Cerebellar nuclear complex (tissue), 1 donor: Measurements from ENCODE around the gene RERE.
"Not testable (repeated sequence)": the region's sequence is repeated elsewhere in the genome, so short reads cannot be mapped to it uniquely, and the experiment has no call there.

Experiments
- DNase-seq, 2 experiments: peaks; one replicate each; lab custom pipeline; 2025; lab: John Stamatoyannopoulos, UW

Gene RERE

DNA sequence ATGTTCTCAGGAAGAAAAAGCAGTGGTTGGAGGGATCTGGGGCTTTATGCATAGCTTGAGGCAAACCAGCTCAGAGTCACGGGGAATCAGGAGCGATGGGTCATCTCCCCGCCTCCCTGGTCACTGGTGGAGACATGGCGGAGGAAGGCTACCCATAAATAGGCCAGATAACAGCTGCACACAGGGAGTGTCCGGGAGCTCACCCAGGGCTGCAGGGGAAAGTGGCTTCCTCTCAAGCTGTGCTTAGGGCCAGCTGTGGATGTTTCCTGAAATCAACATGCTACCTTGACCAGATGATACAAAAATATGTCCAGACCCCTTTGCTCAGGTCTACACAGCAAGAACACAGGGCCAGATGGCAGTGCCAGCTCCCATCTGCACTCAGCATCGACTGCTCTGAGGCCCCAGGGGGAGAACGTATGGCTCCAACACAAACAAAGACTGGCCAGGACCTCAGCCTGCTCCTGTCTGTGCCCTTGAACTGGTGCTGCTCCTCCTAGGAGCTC is 27.1 kb upstream of the RERE start:
- DNase-seq = no peak

DNA sequence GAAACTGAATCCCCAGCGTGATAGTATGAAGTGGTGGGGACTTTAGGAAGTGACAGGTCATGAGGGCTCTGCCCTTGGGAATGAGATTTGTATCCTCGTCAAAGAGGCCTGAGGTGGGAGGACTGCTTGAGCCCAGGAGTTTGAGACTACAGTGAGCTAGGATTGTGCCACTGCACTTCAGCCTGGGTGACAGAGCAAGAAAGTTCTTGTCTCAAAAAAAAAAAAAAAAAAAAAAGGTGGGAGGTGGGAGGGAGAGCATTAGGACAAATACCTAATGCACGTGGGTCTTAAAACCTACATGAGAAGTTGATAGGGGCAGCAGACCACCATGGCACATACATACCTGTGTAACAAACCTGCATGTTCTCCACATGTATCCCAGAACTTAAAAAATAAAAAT is 24.0 kb upstream of the RERE start:
- no peak for DNase-seq

DNA sequence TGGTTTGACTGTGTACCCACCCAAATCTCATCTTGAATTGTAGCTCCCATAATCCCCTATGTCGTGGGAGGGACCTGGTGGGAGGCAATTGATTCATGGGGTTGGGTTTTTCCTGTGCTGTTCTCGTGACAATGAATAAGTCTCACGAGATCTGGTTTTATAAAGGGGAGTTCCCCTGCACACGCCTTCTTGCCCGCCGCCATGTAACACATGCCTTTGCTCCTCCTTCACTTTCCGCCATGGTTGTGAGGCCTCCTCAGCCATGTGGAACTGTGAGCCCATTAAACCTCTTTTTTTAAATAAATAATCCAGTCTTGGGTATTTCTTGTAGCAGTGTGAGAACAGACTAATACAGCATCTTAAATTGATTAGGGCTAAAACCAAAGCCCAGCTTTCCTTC is 22.6 kb upstream of the RERE start:
- DNase-seq = no peak

DNA sequence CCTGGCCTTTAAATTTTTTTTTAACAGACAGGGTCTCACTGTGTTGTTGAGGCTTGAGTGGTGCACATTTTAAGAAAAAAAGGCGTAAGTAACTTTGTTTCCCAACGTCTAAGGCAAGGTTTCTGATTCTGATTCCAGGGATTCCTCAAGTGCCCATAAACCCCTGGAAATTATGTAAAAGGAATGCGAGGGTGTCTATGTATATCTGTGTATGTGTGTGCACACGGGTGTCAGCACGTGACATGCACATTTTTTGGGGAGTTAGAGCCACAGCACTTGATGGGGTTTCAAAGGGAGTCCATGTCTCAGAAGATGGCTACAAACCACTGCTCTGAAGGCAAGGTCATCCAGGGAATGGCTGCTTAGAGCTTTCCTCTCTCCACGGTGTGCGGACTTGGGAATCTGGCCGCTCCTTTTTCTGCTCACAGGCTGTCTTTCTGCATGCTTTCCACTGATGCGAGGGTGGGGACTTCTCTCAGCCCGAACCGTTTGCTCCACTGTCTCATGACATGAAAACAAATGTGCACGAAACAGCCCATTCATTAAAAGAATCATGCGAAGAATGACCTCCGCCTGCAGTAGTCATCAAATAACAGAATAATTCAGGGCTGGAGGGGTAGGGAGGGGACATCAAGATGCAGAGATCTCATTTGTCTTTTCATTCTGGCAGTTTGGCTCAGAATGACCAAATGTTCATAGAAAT is 18.7 kb upstream of the RERE start:
- no peak for DNase-seq

DNA sequence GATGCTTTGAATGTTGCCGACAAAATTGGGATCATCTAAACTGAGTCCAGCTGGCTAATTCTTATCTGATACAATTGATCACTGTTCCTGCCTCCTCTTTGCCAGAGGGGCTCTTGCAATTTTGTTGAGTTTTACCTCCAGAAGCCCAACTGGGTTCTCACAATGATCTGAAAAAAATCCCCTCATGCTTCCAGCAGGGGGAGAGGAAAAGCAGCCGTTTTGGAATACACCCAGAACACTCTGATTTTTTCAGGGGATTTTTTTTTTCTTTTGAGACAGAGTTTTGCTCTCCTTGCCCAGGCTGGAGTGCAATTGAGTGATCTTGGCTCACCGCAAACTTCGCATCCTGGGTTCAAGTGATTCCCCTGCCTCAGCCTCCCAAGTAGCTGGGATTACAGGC is 13.9 kb upstream of the RERE start:
- DNase-seq = no peak

DNA sequence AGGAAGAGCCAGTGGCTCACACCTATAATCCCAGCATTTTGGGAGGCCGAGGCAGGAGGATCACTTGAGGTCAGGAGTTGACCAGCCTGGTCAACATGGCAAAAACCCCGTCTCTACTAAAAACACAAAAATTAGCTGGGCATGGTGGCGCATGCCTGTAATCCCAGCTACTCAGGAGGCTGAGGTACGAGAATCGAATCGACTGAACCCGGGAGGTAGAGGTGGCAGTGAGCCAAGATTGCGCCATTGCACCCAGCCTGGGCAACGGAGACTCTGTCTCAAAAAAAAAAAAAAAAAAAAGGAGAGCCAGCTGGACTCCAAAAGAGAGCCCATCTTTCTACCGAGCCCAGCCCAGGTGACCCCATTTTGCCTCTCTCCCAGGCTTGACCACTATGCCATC is 13.3 kb upstream of the RERE start:
- not testable (repeated sequence) for DNase-seq

DNA sequence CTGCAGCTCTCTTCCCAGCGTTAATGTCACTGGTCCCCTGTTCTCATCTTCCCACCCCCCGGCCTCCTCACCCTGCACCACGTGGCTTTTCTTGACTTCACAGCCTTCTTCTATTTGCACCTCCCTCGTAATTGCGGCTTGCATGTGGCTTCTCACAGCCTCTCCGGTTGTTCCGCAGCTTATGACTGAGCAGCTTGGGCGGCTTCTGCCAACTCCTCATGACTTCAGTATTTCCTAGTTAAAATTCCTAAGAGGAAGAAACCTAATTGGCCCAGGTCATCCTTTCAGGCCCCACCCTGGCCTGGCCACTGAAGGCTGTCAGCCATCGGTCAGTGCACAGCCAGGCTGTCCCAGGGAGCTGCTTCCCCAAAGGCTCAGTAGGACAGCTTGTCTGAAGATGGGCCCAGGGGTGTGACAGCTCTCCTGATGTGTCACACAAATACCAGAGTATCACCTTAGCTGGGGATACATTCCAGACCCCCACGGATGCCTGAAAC is 8.6 kb upstream of the RERE start:
- DNase-seq = no peak

DNA sequence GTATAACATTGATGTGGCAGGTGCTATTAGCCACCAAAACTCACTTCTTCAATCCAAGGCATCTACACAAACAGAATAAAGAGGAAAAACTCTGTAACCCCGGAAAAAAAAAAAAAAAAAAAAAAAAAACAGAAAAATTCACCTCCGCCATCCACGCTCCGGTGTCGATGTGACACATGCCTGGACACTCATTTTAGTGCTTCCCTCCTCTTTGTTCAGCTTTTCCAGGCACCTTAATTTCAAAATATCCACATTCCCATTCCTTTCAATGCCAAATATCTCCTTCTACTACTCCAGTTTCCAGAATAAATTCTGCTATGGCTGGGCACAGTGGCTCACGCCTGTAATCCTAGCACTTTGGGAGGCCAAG is 5.8 kb upstream of the RERE start:
- DNase-seq = no peak

DNA sequence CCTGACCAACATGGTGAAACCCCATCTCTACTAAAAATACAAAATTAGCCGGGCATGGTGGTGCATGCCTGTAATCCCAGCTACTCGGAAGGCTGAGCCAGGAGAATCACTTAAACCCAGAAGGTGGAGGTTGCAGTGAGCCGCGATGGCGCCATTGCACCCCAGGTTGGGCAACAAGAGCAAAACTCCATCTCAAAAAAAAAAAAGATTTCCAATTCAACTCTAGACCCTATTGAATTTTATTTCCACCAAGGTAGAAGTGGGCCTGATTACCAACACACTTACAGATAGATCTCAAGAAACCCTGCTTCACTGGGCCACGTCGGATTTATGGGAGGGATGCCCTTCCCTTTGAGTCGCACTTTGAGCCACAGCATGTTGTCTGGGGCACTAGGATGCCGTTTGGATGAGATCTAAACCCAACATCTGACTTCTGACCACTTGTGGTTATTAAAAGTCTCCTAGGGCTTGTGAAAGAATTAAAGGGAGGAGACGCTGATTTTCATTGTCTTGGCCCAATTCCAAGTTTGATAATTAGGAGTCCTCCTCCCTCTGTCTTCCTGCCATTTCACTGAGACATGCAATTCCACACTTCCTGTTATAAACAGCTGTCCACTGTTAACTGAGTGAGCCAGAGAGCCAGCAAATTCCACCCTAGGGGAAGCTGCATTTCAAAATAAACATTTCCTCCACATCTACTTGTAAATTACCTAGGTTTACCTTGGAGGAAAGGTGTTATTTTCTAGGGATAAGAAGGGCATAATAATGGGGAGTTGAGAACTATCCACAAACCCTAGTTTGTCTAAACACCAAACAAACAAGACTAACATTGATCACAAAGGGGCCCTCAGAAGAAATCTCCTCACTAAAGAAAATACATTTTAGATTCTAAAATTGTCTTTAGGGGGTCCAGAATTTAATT is 5.2 kb upstream of the RERE start:
- no peak for DNase-seq

DNA sequence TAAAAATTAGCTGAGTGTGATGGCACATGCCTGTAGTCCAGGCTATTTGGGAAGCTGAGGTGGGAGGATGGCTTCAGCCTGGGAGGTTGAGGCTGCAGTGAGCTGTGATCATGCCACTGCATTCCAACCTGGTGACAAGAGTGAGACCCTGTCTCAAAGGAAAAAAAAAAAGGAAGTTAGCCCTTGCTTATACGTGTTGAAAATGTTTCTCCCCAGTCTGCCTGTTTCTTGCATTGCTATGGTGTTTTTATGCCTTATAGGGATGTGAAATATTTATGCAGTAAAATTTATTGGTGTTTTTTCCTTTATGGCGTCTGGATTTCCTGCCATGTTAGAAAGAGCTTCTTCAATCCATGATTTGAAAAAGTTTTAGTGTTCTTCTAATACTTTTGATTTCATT is 3.6 kb upstream of the RERE start:
- DNase-seq = no peak

DNA sequence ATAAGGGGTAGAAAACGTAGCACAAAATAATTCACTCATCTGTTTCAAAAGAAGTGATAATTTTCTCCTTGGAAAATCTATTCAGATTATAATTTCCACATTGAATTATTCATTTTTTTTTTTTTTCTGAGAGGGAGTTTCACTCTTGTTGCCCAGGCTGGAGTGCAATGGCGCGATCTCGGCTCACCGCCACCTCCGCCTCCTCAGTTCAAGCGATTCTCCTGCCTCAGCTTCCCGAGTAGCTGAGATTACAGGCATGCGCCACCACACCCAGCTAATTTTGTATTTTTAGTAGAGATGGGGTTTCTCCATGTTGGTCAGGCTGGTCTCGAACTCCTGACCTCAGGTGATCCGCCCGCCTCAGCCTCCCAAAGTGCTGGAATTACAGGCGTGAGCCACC is 1.3 kb upstream of the RERE start:
- DNase-seq = not testable (repeated sequence)

DNA sequence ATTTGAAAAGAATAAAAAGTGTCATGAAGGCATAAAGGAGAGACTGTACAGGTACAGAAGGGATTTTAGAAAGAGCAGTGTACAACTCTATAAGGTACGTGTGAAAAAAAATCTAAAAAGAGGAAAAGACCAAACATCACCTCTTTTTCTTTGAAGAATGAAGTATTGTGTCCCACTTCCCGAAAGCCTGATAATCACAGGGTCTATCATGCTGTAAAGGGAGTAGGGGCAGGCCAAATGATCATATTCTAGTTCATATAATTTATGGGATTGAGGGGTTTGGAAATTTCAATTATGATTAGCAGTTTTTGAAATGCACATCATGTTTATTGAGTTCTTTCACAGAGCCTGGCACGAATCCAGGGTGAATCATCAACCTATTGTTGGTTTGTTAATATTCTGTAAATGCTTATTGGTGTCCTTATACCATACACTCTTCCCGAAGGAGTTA is 910 bp upstream of the RERE start:
- DNase-seq = no peak

DNA sequence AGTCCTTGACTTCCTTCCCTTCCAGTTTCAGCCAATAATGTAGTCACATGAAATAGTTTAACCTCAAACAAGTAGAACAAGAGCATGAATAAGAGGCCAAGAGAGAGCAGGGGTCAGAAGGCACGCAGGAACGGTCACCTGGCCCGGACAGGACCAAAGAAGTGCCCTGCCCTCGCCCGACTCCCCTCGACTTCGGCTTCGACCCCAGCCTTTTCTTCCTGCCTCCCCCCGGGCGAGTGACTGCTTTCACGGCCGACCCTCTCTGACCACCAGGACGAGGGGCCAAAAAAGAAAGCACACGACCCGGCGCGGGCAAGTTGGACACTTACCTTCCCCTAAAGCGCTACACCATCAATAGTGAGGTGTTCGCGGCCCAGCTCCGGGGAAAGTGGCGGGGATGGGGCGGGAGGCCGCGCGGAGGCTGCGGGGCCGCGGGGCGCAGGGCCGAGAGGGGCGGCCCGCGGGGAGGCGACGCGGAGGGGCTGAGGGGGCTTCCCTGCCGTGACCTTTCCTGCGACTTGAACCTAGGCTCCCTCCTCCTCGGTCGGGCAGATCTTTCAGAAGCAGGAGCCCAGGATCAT is 519 bp downstream of the RERE start:
- no peak for DNase-seq

DNA sequence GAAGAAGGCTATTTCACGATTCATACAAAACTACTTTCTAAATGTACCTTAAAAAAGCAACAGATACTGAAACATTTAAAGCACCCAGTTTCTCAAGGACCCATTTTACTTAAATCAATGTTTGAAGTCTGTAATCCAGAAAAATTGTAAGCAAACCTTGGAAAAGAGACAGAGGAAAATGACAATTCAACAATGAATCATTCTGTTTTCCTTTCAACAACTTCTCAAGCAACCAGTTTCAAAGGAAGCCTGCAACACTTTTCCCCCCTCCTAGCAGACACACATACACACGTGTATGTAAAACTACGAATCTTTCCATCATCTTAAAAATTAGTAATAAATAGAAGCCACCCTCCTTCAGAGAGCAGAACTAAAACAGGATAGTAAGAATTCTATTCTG is 1.2 kb downstream of the RERE start:
- DNase-seq = no peak

DNA sequence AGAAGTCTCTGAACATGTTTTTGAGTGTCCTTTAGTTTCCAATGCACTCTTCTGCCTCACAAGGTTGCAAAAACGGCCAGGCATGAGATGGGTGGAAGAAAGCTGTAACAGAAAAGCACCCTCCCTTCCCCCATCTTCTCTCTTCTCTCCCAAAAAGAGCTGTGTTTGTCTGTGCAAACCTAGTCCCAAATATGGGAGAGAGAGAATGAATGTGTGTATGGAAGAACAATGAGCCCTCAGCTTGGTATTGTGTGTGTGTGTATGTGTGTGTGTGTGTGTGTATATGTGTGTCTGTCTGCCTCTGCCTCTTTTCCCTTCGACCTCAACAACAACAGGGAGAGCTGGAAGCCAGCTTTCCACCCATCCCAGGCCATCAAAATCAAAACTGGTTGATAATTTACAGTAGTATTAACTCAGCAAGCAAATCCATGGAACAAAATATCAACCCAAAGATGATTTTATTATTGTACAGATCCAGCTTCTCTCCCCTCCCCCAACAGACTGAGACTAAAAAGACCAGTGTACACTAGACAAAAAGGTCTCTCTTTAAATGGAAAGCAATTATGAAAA is 1.8 kb downstream of the RERE start:
- no peak for DNase-seq

DNA sequence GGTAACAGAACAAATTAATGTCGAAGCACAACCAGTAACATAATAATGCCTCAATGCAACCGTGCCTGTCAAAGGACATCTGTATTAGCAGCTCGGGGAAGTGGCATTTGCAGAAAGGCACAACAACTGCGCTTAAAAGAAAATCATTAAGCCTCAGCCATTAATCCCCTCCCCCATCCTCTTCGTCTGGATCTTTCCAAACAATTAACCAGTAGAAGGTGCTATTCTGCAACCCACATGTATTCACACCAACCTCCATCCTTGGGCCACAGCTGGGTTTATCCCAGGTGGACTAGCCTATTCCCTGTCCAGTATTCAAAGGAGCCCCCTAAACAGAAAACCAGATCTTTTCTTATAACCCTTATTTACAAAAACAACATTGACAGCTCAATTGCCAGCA is 2.6 kb downstream of the RERE start:
- DNase-seq = no peak

DNA sequence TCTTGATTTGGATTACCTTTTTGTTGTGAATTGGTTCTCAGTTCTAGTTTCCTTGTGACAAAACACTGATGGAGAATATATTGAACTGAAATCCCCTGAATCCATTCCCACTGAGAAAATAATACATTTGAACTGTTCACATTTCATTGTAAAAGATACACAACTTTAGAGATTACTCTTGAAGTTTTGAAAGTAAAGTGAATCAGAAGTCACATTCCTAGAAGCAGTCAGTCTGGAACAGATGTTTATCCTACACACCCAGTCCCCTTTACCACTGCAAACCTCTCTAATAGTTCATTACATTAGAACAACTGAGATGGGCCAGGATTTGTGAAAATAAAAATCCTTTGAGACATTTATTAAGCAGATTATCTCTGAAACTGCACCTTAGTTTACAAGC is 3.4 kb downstream of the RERE start:
- DNase-seq = no peak

DNA sequence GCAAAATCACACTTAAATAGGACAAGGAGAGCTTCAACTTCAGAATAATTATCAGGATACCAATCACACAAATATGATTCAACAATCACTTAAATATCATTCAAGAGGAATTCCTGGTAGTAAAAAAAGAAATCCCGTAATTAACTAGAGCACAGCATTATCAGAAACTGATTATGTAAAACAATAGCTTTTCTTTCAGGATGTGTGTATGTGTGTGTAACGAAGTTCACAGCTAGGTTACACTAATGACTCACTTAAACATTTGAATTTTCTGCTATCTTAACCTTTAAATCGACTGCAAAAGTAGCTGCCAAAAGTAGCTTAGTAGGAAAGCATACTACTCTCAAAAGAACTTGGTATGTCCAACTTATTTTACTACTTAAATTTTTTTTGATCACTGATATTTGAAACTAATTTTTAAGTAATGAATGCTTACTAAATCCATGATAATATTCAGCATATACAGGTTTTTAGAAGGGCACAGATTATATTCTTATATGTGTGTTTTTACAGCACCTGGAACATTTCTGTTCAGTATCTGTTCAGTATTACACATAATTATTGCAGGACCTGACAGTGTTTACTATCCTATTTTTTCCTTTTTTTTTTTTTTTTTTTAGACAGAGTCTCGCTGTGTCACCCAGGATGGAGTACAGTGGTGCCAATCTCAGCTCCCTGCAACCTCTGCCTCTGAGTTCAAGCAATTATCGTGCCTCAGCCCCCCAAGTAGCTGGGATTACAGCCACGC is 4.2 kb downstream of the RERE start:
- DNase-seq = no peak

DNA sequence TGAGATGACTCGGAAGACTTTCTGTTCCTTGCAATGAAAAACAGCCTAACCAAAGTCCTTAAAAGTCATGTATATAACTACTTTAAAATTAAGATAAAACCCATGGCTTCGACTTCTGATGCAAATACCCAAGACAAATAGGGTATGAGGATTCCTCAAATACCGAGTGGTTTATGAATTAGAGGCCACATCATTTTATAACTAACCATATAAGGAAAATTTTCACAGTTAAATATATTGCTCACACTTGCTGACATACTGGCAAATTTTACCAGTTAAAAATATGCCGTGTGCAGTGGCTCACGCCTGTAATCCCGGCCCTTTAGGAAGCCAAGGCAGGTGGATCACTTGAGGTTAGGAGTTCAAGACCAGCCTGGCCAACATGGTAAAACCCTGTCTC is 5.4 kb downstream of the RERE start:
- DNase-seq = no peak

DNA sequence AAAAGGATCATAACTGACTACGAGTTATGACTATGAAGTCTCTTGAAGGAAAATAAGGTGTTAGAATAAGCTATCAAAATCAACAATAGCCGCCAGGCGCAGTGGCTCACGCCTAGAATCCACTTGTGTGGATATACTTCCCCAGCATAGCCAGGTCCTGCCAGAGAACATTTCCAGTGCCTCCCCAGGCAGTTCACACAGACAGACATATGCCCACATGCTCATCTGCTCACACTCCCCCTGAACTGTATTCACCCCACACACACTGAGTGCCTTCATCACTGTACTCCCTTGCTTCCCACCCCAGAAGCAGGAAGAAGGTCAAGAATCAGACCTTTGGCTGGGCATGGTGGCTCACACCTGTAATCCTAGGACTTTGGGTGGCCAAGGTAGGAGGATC is 6.5 kb downstream of the RERE start:
- no peak for DNase-seq

DNA sequence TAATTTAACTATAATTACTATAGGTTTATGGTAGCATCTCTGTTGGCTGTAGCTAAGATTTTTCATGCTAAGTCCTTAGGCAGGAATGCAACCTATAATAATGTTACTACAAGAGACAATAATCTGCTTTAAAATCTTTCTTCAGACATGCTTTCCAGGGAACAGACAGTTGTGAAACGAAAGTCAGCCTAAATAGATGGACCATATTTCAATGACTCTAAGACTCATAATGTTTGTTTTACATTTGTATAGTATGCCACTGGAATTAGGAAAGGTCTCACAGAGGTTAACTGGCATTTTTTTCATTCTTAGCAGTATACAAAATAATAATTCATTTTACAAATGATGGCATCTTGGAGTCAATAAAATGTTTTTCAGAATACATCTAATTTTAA is 8.1 kb downstream of the RERE start:
- DNase-seq = no peak

DNA sequence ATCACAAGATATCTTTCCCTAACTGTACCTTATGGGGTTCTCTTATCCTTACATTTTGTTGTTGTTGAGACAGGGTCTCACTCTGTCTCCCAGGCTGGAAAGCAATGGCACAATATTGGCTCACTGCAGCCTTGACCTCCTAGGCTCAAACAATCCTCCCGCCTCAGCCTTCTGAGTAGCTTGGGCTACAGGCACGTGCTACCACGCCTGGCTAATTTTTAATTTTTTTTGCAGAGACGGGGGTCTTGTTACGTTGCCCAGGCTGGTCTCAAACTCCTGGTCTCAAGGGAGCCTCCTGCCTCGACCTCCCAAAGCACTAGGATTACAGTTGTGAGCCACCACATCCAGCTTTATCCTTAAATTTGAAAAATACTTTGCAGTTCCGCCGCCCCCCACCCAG is 10.4 kb downstream of the RERE start:
- DNase-seq = no peak
